GM23338 (cell line): ENCODE data around the gene MYO1F. TPM values are rescaled to one million over a fixed set of nuclear protein-coding genes. Genes with fewer than 3 reads are reported as not detected.
A peak's percentile ranks its signal among the peaks of the same experiment; 100 is the strongest.

Experiments
- ATAC-seq: fragments of 200-7000 bp; cut with Tn5 transposase; 3 replicates; pipeline ENCODE4 v1.9.1; 2020
- DNase-seq: peaks from one replicate; pipeline ENCODE4 v3.0.0-alpha.2; 2015; ENCODE audit warnings: low spot score
- H2AFZ ChIP-seq: fragments of 200-600 bp; sonication (generic); 2 replicates; pipeline ENCODE4 v1.8.0; 2016; ENCODE audit warnings: antibody characterized with exemption, mild to moderate bottlenecking, moderate library complexity
- H3F3A ChIP-seq: fragments of 200-600 bp; sonication (generic); replicated peaks from 2 replicates; pipeline ENCODE4 v1.8.0; 2017; ENCODE audit warnings: antibody characterized with exemption, mixed run types, low read depth
- H3K27ac ChIP-seq: fragments of 200-600 bp; sonication (generic); 2 replicates; pipeline ENCODE4 v1.6.1; 2016; ENCODE audit warnings: low read depth
- H3K27me3 ChIP-seq: fragments of 200-600 bp; sonication (generic); 2 replicates; pipeline ENCODE4 v1.8.0; 2016; ENCODE audit warnings: mild to moderate bottlenecking, mixed run types, moderate library complexity; ENCODE audit not compliant: insufficient read depth
- H3K36me3 ChIP-seq: fragments of 200-600 bp; sonication (generic); 2 replicates; pipeline ENCODE4 v1.8.0; 2016; ENCODE audit warnings: mild to moderate bottlenecking; ENCODE audit not compliant: insufficient read depth
- H3K4me1 ChIP-seq: fragments of 200-600 bp; sonication (generic); 2 replicates; pipeline ENCODE4 v1.8.0; 2016; ENCODE audit warnings: mild to moderate bottlenecking, moderate library complexity; ENCODE audit not compliant: insufficient read depth
- H3K4me2 ChIP-seq: fragments of 200-600 bp; sonication (generic); 2 replicates; pipeline ENCODE4 v1.7.1; 2017; ENCODE audit warnings: mixed run types
- H3K4me3 ChIP-seq: fragments of 200-600 bp; sonication (generic); 2 replicates; pipeline ENCODE4 v1.6.1; 2016; ENCODE audit warnings: mixed run types
- H3K79me2 ChIP-seq: fragments of 200-600 bp; sonication (generic); replicated peaks from 2 replicates; pipeline ENCODE4 v1.8.0; 2017; ENCODE audit warnings: mild to moderate bottlenecking; ENCODE audit not compliant: insufficient read depth
- H3K9me2 ChIP-seq: fragments of 200-600 bp; sonication (generic); 2 replicates; pipeline ENCODE4 v1.8.0; 2017; ENCODE audit not compliant: insufficient read depth
- H4K20me1 ChIP-seq: fragments of 200-600 bp; sonication (generic); replicated peaks from 2 replicates; pipeline ENCODE4 v1.8.0; 2017; ENCODE audit warnings: mild to moderate bottlenecking; ENCODE audit not compliant: insufficient read depth
- H3K27ac Mint-ChIP-seq: 2 replicates; pipeline ENCODE4 v1.8.0; 2020; ENCODE audit warnings: inconsistent platforms, mild to moderate bottlenecking, moderate library complexity, mixed read lengths
- H3K27me3 Mint-ChIP-seq: 3 replicates; pipeline ENCODE4 v1.8.0; 2022; ENCODE audit warnings: low read depth, mild to moderate bottlenecking, moderate library complexity, mixed read lengths, inconsistent platforms; ENCODE audit not compliant: insufficient read depth, poor library complexity
- H3K36me3 Mint-ChIP-seq: 3 replicates; pipeline ENCODE4 v1.8.0; 2021; ENCODE audit warnings: low read depth, mild to moderate bottlenecking, inconsistent platforms, moderate library complexity, mixed read lengths
- H3K4me1 Mint-ChIP-seq: 3 replicates; pipeline ENCODE4 v1.8.0; 2020; ENCODE audit warnings: mild to moderate bottlenecking, inconsistent platforms, mixed read lengths
- H3K4me3 Mint-ChIP-seq: 3 replicates; pipeline ENCODE4 v1.8.0; 2021; ENCODE audit warnings: moderate library complexity, mild to moderate bottlenecking, inconsistent platforms, mixed read lengths
- H3K9me3 Mint-ChIP-seq: 3 replicates; pipeline ENCODE4 v1.8.0; 2020; ENCODE audit warnings: moderate library complexity, mild to moderate bottlenecking, inconsistent platforms, mixed read lengths
- CREB1 ChIP-seq: fragments of 250-450 bp; sonication (Bioruptor Pico); IDR thresholded peaks from 2 replicates; pipeline ENCODE4 v1.5.0; 2020; ENCODE audit warnings: low read depth, mild to moderate bottlenecking, moderate library complexity
- EZH2 ChIP-seq: fragments of 200-600 bp; sonication (generic); IDR thresholded peaks from one replicate; pipeline ENCODE4 v1.8.0; 2017; ENCODE audit warnings: antibody characterized with exemption, mild to moderate bottlenecking, low read depth; ENCODE audit not compliant: unreplicated experiment
- EZH2phosphoT487 ChIP-seq: fragments of 200-600 bp; sonication (generic); IDR thresholded peaks from one replicate; pipeline ENCODE4 v1.8.1; 2018; ENCODE audit warnings: antibody characterized with exemption; ENCODE audit not compliant: unreplicated experiment
- JUNB ChIP-seq: IDR thresholded peaks from one replicate; pipeline ENCODE4 v1.6.1; 2016; ENCODE audit warnings: antibody characterized with exemption; ENCODE audit not compliant: unreplicated experiment
- NANOG ChIP-seq: IDR thresholded peaks from 2 replicates; pipeline ENCODE4 v1.6.1; 2016; ENCODE audit warnings: antibody characterized with exemption, borderline replicate concordance
- POLR2AphosphoS5 ChIP-seq: IDR thresholded peaks from 2 replicates; pipeline ENCODE4 v1.6.1; 2016; ENCODE audit warnings: antibody characterized with exemption, low read depth
- REST ChIP-seq: IDR thresholded peaks from one replicate; pipeline ENCODE4 v1.6.1; 2018; ENCODE audit warnings: antibody characterized with exemption; ENCODE audit not compliant: unreplicated experiment
- STAT1 ChIP-seq: IDR thresholded peaks from one replicate; pipeline ENCODE4 v1.6.1; 2016; ENCODE audit warnings: antibody characterized with exemption; ENCODE audit not compliant: unreplicated experiment
- ZNF114 ChIP-seq: fragments of 250-450 bp; sonication (Bioruptor Pico); IDR thresholded peaks from 2 replicates; pipeline ENCODE4 v1.5.0; 2020; ENCODE audit warnings: mild to moderate bottlenecking, moderate library complexity
- ZNF462 ChIP-seq: fragments of 250-450 bp; sonication (Bioruptor Pico); IDR thresholded peaks from 2 replicates; pipeline ENCODE4 v1.5.0; 2020; ENCODE audit warnings: mild to moderate bottlenecking, moderate library complexity
- polyA plus RNA-seq: library from polyadenylated mRNA; unstranded; fragments of >200 nt; fragmentation: Nextera tagmentation; extraction: Ambion mirVana; gene quantifications from 2 replicates; pipeline ENCODE4 v1.2.1, GENCODE V29; 2016
- total RNA-seq: library from RNA; depleted of rRNA; stranded (reverse); fragments of >200 nt; shearing (Covaris generic); gene quantifications from 2 replicates; pipeline ENCODE4 v1.2.3, GENCODE V29; 2014

The MYO1F gene
- total and polyA plus RNA-seq, 2 experiments from 2014 or later = 3.9 to 5.7 TPM

GRCh38 chr19:8490395-8490760 is 86.9 kb downstream of the MYO1F start:
- no peaks in the 10 kb centered on the region for H3K9me2 ChIP-seq
- peaks cover 12% of the 10 kb centered on the region; the same call in 1 of the 2 replicates for H4K20me1 ChIP-seq
- peak; percentile 36 for DNase-seq
- H3F3A ChIP-seq = peaks cover 45% of the 10 kb centered on the region
- peaks cover 47% of the 10 kb centered on the region for H3K36me3 Mint-ChIP-seq
- peaks cover 23% of the 10 kb centered on the region for H3K27me3 Mint-ChIP-seq
- no peaks in the 10 kb centered on the region for H3K27me3 ChIP-seq
- TF ChIP-seq NANOG (no peak), EZH2phosphoT487 (no peak), EZH2 (no peak), STAT1 (no peak), POLR2AphosphoS5 (peak; percentile 7; the same call in 1 of the 2 replicates)
- no peak overlapping the region for H3K4me3 ChIP-seq
- H3K9me3 Mint-ChIP-seq = no peaks in the 10 kb centered on the region; the same call in 2 of the 3 replicates
- H3K4me3 Mint-ChIP-seq = no peak overlapping the region
- peaks cover 15% of the 10 kb centered on the region for H3K36me3 ChIP-seq
- peaks cover under 1% of the 10 kb centered on the region; the same call in 1 of the 2 replicates for H3K79me2 ChIP-seq
- H3K4me1 Mint-ChIP-seq = peaks cover 22% of the 10 kb centered on the region
- no peak; the same call in none of the 3 replicates for ATAC-seq
- H3K4me2 ChIP-seq = no peak overlapping the region
- H3K4me1 ChIP-seq = no peaks in the 10 kb centered on the region
- no peak overlapping the region for H2AFZ ChIP-seq
- H3K27ac Mint-ChIP-seq = peak overlapping the region; percentile 77; the same call in 1 of the 2 replicates
- peak overlapping the region; percentile 88 for H3K27ac ChIP-seq

- DNase-seq (peak; percentile 58), ATAC-seq (peak; percentile 37)
- peak overlapping the region; percentile 88 for H3K27ac ChIP-seq
- H3K27ac Mint-ChIP-seq = peak overlapping the region; percentile 77
- no peaks in the 10 kb centered on the region for H3K9me2 ChIP-seq
- H3K4me1 Mint-ChIP-seq = peaks cover 22% of the 10 kb centered on the region
- H3K36me3 Mint-ChIP-seq = peaks cover 53% of the 10 kb centered on the region
- H3K27me3 Mint-ChIP-seq = peaks cover 29% of the 10 kb centered on the region
- TF ChIP-seq CREB1 (CRISPR knock-in tag) (no peak), ZNF462 (CRISPR knock-in tag) (no peak), ZNF114 (CRISPR knock-in tag) (no peak), REST (no peak), EZH2phosphoT487 (no peak), JUNB (no peak), NANOG (no peak), EZH2 (no peak)
- peaks cover 51% of the 10 kb centered on the region for H3F3A ChIP-seq
- peaks cover 21% of the 10 kb centered on the region for H3K36me3 ChIP-seq
- no peaks in the 10 kb centered on the region for H3K4me1 ChIP-seq
- no peaks in the 10 kb centered on the region for H3K27me3 ChIP-seq
- peaks cover 7% of the 10 kb centered on the region for H3K79me2 ChIP-seq
- no peak overlapping the region for H3K4me3 ChIP-seq
- no peaks in the 10 kb centered on the region; the same call in 2 of the 3 replicates for H3K9me3 Mint-ChIP-seq
- H3K4me2 ChIP-seq = no peak overlapping the region
- no peak overlapping the region for H2AFZ ChIP-seq
- no peak overlapping the region for H3K4me3 Mint-ChIP-seq
- peaks cover 12% of the 10 kb centered on the region; the same call in 1 of the 2 replicates for H4K20me1 ChIP-seq
Measured at GRCh38 chr19:8489561-8490394, 87.5 kb downstream of the MYO1F start.
